ENCODE results near the gene PEAK1. TPM values are rescaled to one million over a fixed set of nuclear protein-coding genes. Genes with fewer than 3 reads are reported as not detected.

The PEAK1 gene
- total and polyA plus RNA-seq, 4 experiments from 2014 or later = 2.2 to 10.1 (median 7.8) TPM; not detected in 1

GRCh38 chr15:77081971-77082370, 337.9 kb downstream of the PEAK1 start:
- peaks cover 12% of the 10 kb centered on the region for H3K4me1 ChIP-seq (ENCODE audit: insufficient read depth, low read length)
- H3K4me3 Mint-ChIP-seq = no peak overlapping the region
- no peaks in the 10 kb centered on the region for H3K27me3 ChIP-seq (ENCODE audit: insufficient read depth, low read length)
- no peak overlapping the region for H3K27ac ChIP-seq (ENCODE audit: low read depth, low read length)
- DNase-seq = no peak
- H3K27ac Mint-ChIP-seq = no peak overlapping the region
- POLR2A ChIA-PET (ENCODE audit: partially characterized antibody) = no interaction called here
- CTCF ChIA-PET (ENCODE audit: partially characterized antibody) = no interaction called here
- peaks cover 0 to 2% of the 10 kb centered on the region in 2 donors for H3K27me3 Mint-ChIP-seq
- peaks cover 9 to 20% (median 14%) of the 10 kb centered on the region in 4 donors for H3K4me1 Mint-ChIP-seq
- H3K9me3 ChIP-seq (ENCODE audit: control insufficient read depth in 1 of 2, low read length in 2 of 2) = no peaks in the 10 kb centered on the region
- no peaks in the 10 kb centered on the region for H3K36me3 Mint-ChIP-seq
- H3K36me3 ChIP-seq (ENCODE audit: insufficient read depth, low read length) = no peaks in the 10 kb centered on the region
- H3K4me3 ChIP-seq (ENCODE audit: low read length in 2 of 2) = no peak overlapping the region
- intact Hi-C loops (cut with micrococcal nuclease) = no loop called here
- H3K9me3 Mint-ChIP-seq = no peaks in the 10 kb centered on the region

DNA sequence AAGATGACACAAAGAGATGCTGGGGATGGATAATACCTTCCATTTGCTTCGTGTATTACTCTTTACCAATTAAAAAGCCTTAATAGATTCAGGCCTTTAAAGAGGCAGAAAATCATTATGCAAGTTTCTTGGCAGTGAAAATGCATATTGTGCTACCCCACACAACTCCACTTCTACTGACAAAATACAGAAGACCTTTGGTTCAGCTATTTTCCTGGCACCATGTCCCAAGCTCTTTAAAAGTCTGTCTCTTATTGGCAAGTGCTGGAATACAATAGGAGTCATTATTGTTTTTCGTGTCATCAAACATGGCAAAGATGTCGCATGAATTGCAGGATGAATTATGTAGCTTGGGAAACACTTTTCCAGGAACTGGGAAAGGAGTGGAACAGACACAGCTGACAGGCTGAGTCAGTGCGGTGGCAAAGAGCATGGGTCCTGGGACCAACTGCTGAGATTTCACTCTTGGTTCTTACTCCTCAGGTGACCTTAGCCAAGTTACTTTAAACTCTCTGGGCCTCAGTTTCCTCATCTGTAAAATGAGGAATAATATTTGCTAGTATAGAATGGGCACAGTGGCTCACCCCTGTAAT, 343.5 kb downstream of the PEAK1 start:
- Mint-ChIP-seq H3K4me3 (no peak overlapping the region), H3K27me3 (peaks cover 0 to 2% of the 10 kb centered on the region in 2 donors), H3K9me3 (no peaks in the 10 kb centered on the region), H3K4me1 (peaks cover 3 to 8% (median 6%) of the 10 kb centered on the region in 4 donors), H3K36me3 (no peaks in the 10 kb centered on the region), H3K27ac (no peak overlapping the region)
- Histone ChIP-seq H3K4me3 (ENCODE audit: low read length in 2 of 2) (no peak overlapping the region), H3K4me1 (ENCODE audit: insufficient read depth, low read length) (peaks cover under 1% of the 10 kb centered on the region), H3K36me3 (ENCODE audit: insufficient read depth, low read length) (no peaks in the 10 kb centered on the region), H3K27me3 (ENCODE audit: insufficient read depth, low read length) (no peaks in the 10 kb centered on the region), H3K9me3 (ENCODE audit: control insufficient read depth in 1 of 2, low read length in 2 of 2) (no peaks in the 10 kb centered on the region), H3K27ac (ENCODE audit: low read depth, low read length) (no peak overlapping the region)
- no peak for DNase-seq
- ChIA-PET CTCF (ENCODE audit: partially characterized antibody) (interaction anchor here (0.5 kb wide), 1 partner anchor 17 kb away, joined by 3 read pairs; no protein-coding TSS in a partner anchor), POLR2A (ENCODE audit: partially characterized antibody) (no interaction called here)
- intact Hi-C loops (cut with micrococcal nuclease) = no loop called here

DNA sequence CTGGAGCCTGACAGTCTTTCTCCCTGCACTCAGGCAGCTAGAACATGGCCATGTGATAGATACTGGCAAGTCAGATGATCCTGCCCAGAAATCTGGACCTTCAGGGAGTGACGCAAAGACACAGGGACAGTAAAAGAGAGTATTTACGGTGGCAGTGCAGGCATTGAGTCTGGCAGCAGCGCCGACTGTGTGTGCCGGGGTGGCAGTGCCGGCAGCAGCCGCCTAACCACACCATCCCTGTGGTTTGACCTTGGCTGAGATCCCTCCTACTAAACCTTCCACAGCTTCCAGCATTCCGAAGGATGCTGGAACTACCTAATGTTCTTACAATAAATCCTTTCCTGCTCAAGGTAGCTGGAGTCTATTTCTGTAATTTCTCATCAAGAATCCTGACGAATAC, 344.4 kb downstream of the PEAK1 start:
- H3K27ac Mint-ChIP-seq = no peak overlapping the region
- ChIA-PET POLR2A (ENCODE audit: partially characterized antibody) (no interaction called here), CTCF (ENCODE audit: partially characterized antibody) (interaction anchor here (0.5 kb wide), 1 partner anchor 17 kb away, joined by 3 read pairs; no protein-coding TSS in a partner anchor)
- intact Hi-C loops (cut with micrococcal nuclease) = no loop called here
- H3K36me3 ChIP-seq (ENCODE audit: insufficient read depth, low read length) = no peaks in the 10 kb centered on the region
- no peak overlapping the region for H3K27ac ChIP-seq (ENCODE audit: low read depth, low read length)
- H3K36me3 Mint-ChIP-seq = peaks cover 0 to 1% of the 10 kb centered on the region in 2 donors
- no peak for DNase-seq
- no peaks in the 10 kb centered on the region for H3K9me3 ChIP-seq (ENCODE audit: control insufficient read depth in 1 of 2, low read length in 2 of 2)
- H3K4me1 Mint-ChIP-seq = peaks cover 7 to 13% (median 10%) of the 10 kb centered on the region in 4 donors
- H3K27me3 ChIP-seq (ENCODE audit: insufficient read depth, low read length) = no peaks in the 10 kb centered on the region
- H3K4me3 ChIP-seq (ENCODE audit: low read length in 2 of 2) = no peak overlapping the region
- peaks cover 5% of the 10 kb centered on the region for H3K4me1 ChIP-seq (ENCODE audit: insufficient read depth, low read length)
- H3K27me3 Mint-ChIP-seq = peaks cover 0 to 2% of the 10 kb centered on the region in 2 donors
- no peak overlapping the region for H3K4me3 Mint-ChIP-seq
- H3K9me3 Mint-ChIP-seq = no peaks in the 10 kb centered on the region

- Histone ChIP-seq H3K27me3 (ENCODE audit: insufficient read depth, low read length) (no peaks in the 10 kb centered on the region), H3K27ac (ENCODE audit: low read depth, low read length) (no peak overlapping the region), H3K36me3 (ENCODE audit: insufficient read depth, low read length) (no peaks in the 10 kb centered on the region), H3K4me1 (ENCODE audit: insufficient read depth, low read length) (peaks cover 14% of the 10 kb centered on the region), H3K9me3 (ENCODE audit: control insufficient read depth in 1 of 2, low read length in 2 of 2) (no peaks in the 10 kb centered on the region), H3K4me3 (ENCODE audit: low read length in 2 of 2) (no peak overlapping the region)
- Mint-ChIP-seq H3K27ac (peak overlapping the region in 1 of 7 donors; percentile 40), H3K9me3 (no peaks in the 10 kb centered on the region), H3K36me3 (peaks cover 0 to 1% of the 10 kb centered on the region in 2 donors), H3K4me3 (no peak overlapping the region), H3K4me1 (peaks cover 11 to 22% (median 17%) of the 10 kb centered on the region in 4 donors), H3K27me3 (peaks cover 0 to 2% of the 10 kb centered on the region in 2 donors)
- POLR2A ChIA-PET (ENCODE audit: partially characterized antibody) = no interaction called here
- intact Hi-C loops (cut with micrococcal nuclease) = no loop called here
- CTCF ChIA-PET (ENCODE audit: partially characterized antibody) = no interaction called here
- no peak for DNase-seq
Measured at GRCh38 chr15:77074350-77074749, 345.6 kb downstream of the PEAK1 start.

GRCh38 chr15:77071305-77072223, 348.3 kb downstream of the PEAK1 start:
- H3K36me3 ChIP-seq (ENCODE audit: insufficient read depth, low read length) = no peaks in the 10 kb centered on the region
- H3K27ac ChIP-seq (ENCODE audit: low read depth, low read length) = peak overlapping the region; percentile 40
- H3K36me3 Mint-ChIP-seq = peaks cover 0 to 1% of the 10 kb centered on the region in 2 donors
- intact Hi-C loops (cut with micrococcal nuclease) = loop anchor here (1.0 to 2.0 kb wide), 3 partner anchors 77 to 349 kb away; partner anchors contain the start of genes HMG20A, PEAK1, PSTPIP1 and SCAPER
- peak overlapping the region; percentile 51 to 92 (median 84) for H3K4me3 Mint-ChIP-seq
- CTCF ChIA-PET (ENCODE audit: partially characterized antibody) = no interaction called here
- POLR2A ChIA-PET (ENCODE audit: partially characterized antibody) = interaction anchor here (0.6 to 1.0 kb wide), 4 partner anchors 26 to 140 kb away, joined by 3 to 6 read pairs (median 4); partner anchors contain the start of gene RCN2
- DNase-seq = no peak
- H3K9me3 Mint-ChIP-seq = no peaks in the 10 kb centered on the region
- no peaks in the 10 kb centered on the region for H3K27me3 Mint-ChIP-seq
- H3K9me3 ChIP-seq (ENCODE audit: control insufficient read depth in 1 of 2, low read length in 2 of 2) = no peaks in the 10 kb centered on the region
- peaks cover 13 to 23% (median 18%) of the 10 kb centered on the region in 4 donors for H3K4me1 Mint-ChIP-seq
- peaks cover 14% of the 10 kb centered on the region for H3K4me1 ChIP-seq (ENCODE audit: insufficient read depth, low read length)
- peak overlapping the region; percentile 74 to 90 (median 85) for H3K27ac Mint-ChIP-seq
- H3K4me3 ChIP-seq (ENCODE audit: low read length in 2 of 2) = peak overlapping the region in 1 of 2 donors; percentile 61
- H3K27me3 ChIP-seq (ENCODE audit: insufficient read depth, low read length) = no peaks in the 10 kb centered on the region

DNA sequence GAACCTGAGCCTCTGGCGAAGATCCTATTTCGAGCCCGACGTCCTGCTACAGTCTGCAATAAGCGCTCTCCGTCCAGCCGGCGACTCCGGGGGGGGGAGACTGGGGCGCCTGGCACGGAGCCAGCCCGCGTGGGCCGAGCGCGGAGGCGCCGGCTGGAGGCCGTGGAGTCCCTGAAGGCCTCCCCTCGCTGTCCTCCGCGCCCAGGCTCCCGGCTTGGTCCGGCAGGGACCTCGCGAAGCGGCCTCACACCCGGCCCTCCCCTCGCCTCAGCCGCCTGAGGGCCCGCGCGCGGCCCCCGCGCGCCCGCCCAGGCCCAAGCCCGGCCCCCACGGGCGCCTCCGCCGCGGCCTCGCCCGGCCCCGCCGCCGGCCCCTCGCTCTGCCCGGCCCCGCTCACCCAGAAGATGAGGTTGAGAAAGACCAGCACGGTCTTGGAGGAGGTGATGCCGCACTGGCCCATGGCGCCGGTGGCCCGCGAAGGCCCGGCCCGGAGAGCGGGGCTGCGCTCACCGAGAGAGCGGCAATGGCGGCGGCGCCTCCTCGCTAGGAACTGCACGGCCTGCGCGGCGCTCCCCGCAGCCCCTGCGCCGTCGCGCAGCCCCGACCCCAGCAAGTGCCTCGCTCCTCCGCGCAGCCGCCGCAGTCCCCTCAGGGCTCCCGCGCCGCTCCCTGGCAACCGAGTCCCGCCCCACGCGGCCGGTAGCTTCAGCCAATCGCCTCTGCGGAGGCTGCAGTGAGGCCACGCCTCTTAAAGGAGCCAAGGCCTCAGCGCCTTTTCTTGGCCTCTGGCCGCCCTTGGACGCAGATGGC, 349.2 kb downstream of the PEAK1 start, which contains the start of gene TSPAN3:
Gene TSPAN3, minus strand, starts transcription at position 615 of the 810 bp plus-strand sequence. Its CDS starts 155 bp downstream, at position 460.
- H3K27me3 Mint-ChIP-seq = no peaks in the 10 kb centered on the region
- no peaks in the 10 kb centered on the region for H3K9me3 Mint-ChIP-seq
- intact Hi-C loops (cut with micrococcal nuclease) = loop anchor here (1.0 to 2.0 kb wide), 3 partner anchors 76 to 350 kb away; partner anchors contain the start of genes HMG20A, PEAK1, PSTPIP1 and SCAPER
- H3K4me1 Mint-ChIP-seq = peaks cover 13 to 23% (median 18%) of the 10 kb centered on the region in 4 donors
- Histone ChIP-seq H3K27ac (ENCODE audit: low read depth, low read length) (peak within 1 kb of the TSS; percentile 40), H3K9me3 (ENCODE audit: control insufficient read depth in 1 of 2, low read length in 2 of 2) (no peaks in the 10 kb centered on the region), H3K4me1 (ENCODE audit: insufficient read depth, low read length) (peaks cover 14% of the 10 kb centered on the region), H3K27me3 (ENCODE audit: insufficient read depth, low read length) (no peaks in the 10 kb centered on the region), H3K36me3 (ENCODE audit: insufficient read depth, low read length) (no peaks in the 10 kb centered on the region), H3K4me3 (ENCODE audit: low read length in 2 of 2) (peak within 1 kb of the TSS; percentile 14 to 63)
- peak within 1 kb of the TSS; percentile 82 to 92 (median 88) for H3K4me3 Mint-ChIP-seq
- POLR2A ChIA-PET (ENCODE audit: partially characterized antibody) = interaction anchor here (0.6 to 1.0 kb wide), 5 partner anchors 15 to 139 kb away, joined by 3 to 6 read pairs (median 4); partner anchors contain the start of gene RCN2
- peaks cover 0 to 1% of the 10 kb centered on the region in 2 donors for H3K36me3 Mint-ChIP-seq
- peak; percentile 89 to 90 (median 90) for DNase-seq
- peak within 1 kb of the TSS; percentile 74 to 90 (median 85) for H3K27ac Mint-ChIP-seq
- CTCF ChIA-PET (ENCODE audit: partially characterized antibody) = no interaction called here

All from CD4-positive, alpha-beta memory T cell (primary cell).